GM19238 (cell line): Measurements from ENCODE around the gene NKX1-1.
"Not testable (repeated sequence)": the region's sequence is repeated elsewhere in the genome, so short reads cannot be mapped to it uniquely, and the experiment has no call there.

Experiments
- DNase-seq: peaks from one replicate; pipeline ENCODE4 v3.0.0; 2011; ENCODE audit warnings: low spot score; ENCODE audit not compliant: insufficient read length

NKX1-1 gene

GRCh38 chr4:1375051-1375721 is 31.1 kb downstream of the NKX1-1 start:
- no peak for DNase-seq

DNA sequence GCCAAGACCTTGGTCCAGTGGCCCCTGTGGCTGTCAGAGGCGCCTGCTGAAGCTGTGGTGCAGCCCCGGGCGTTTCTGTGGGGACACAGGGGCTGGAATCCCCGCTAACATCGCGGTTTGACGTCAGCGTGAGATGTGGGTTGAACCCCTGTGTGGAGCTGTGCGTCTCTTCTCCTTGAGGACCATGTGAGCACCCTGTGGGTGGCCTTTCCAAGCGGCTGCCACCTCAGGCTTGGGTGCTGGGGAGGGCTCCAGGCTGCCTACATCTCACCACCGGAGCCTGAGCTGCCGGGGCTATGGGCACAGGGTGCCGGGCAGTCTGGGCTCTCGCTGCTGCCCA is 31.6 kb downstream of the NKX1-1 start:
- no peak for DNase-seq

GRCh38 chr4:1373892-1374705 is 32.1 kb downstream of the NKX1-1 start:
- DNase-seq = no peak

DNA sequence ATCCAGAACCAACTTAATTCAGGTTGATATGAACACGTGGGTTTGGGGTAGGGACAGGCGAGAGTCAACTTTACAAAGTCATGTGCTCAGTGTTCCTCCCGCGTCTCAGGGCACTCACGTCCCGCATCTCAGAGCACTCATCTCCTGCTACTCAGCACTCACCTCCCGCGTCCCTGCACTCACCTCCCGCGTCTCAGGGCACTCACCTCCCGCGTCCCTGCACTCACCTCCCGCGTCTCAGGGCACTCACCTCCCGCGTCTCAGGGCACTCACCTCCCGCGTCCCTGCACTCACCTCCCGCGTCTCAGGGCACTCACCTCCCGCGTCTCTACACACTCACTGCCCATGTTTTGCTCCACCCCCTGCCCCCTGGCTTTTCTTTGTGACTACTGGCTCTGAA is 33.7 kb downstream of the NKX1-1 start:
- DNase-seq = not testable (repeated sequence)

- no peak for DNase-seq
These were observed 34.8 kb downstream of the NKX1-1 start for GRCh38 chr4:1371176-1372165.

- no peak for DNase-seq
These were observed 35.7 kb downstream of the NKX1-1 start for GRCh38 chr4:1370321-1371124.

DNA sequence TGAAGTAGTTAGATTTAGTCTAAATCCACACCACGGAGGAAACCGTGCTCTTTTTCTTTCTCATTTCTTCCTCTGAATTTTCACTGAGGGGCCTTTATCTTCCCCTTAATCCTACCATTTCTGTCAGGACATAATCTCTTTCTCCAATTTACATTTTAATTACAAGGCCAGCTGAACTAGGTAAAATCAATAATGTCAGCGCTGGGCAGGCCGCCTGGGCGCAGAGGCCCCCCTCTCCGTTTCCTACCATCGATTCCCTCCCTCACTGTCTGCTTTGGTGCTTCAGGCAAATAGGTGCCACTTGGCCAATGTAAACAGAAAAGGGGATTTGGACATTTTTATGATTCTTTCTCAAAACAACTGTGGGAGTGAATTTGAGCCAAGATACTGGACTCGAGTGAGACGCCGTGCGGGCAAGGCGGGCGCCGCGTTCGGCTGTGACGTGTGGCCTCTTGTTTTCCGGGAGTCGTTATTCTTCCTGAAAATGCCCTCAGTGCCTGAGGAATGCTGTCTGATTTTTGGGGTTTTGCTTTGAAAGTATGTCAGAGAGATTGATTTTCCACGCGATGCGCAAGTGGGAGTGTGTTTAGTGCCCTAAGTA is 36.7 kb downstream of the NKX1-1 start:
- DNase-seq = no peak

GRCh38 chr4:1369091-1369450 is 37.2 kb downstream of the NKX1-1 start:
- no peak for DNase-seq

DNA sequence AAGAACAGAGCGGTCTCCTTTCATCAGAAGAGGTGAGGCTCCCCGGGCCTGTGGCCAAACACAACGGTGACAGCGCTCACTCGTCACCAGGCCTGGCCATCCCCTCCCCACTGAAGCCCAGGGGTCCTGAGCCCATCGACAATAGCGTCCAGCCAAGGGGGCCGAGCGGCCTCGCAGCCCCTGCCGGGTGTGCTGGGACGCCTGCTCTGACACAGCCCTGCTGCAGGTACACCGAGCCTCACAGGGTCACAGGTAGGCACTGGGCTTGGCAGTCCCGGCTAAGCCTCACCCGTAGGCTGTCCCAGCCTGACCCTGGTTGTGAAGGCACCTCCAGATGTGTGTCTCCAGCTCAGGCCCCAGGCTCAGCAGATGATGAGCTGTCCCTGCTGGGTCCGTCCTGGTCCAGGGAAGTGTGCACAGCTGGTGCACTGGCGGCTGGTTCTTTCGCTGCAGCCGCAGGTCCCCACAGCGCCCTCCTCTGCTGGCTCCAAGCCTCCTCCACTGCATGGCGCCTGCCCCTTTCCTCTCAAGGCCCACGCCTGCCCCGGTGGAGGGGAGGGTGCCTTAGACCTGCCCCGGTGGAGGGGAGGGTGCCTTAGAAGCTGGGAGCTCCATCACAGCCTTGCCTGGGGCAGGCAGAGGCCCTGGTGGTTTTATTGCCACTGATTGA is 37.7 kb downstream of the NKX1-1 start:
- no peak for DNase-seq

GRCh38 chr4:1367936-1368289 is 38.3 kb downstream of the NKX1-1 start:
- no peak for DNase-seq

- DNase-seq = no peak
These were observed 38.9 kb downstream of the NKX1-1 start for GRCh38 chr4:1367230-1367935.

DNA sequence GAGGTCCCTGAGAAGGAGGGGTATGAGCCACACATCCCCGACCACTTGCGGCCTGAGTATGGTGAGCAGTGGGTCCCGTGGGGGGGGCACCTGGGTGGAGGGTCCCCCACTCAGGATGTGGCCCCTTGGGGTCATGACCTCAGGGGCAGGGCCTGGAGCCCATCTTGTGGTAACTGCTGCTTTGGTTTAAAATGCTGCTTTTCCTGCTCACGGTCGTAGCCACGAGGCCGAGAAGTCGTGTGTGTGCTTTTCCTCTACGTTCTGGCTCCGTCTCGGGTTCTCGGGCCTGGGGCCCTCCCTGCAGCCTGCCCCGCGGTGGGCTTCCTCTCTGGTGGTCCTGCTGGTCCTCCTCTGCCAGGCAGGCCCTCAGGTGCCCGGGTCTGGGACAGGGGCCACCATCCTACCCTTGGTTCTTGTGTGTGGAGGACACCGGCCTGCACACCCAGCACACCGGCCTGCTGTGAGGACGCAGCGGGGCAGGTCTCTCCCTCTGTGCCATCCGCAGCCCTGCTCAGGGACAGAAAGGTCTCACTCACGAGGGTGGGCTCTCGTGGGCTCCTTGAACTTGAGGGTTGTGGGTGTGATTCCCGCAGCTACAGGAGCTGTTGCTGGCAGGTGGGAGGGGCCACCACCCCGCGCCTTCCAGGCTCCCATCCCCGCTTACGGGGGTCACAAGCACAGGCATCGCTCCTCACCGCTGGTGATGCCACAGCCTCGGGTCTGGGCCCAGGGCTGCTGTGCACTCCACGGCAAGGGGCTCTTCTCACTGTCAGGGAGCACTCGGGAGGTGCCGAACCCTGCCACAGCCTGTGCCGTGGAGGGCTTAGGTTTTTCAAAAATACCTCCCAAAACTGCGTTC is 39.6 kb downstream of the NKX1-1 start:
- no peak for DNase-seq

- no peak for DNase-seq
These were observed 40.7 kb downstream of the NKX1-1 start for GRCh38 chr4:1365271-1366178.

- DNase-seq = no peak
These were observed 41.5 kb downstream of the NKX1-1 start for GRCh38 chr4:1364748-1365147.

GRCh38 chr4:1364217-1364616 is 42.0 kb downstream of the NKX1-1 start:
- DNase-seq = no peak

- DNase-seq = no peak
These were observed 42.7 kb downstream of the NKX1-1 start for GRCh38 chr4:1363513-1363912.

- no peak for DNase-seq
These were observed 43.7 kb downstream of the NKX1-1 start for GRCh38 chr4:1362521-1362920.

DNA sequence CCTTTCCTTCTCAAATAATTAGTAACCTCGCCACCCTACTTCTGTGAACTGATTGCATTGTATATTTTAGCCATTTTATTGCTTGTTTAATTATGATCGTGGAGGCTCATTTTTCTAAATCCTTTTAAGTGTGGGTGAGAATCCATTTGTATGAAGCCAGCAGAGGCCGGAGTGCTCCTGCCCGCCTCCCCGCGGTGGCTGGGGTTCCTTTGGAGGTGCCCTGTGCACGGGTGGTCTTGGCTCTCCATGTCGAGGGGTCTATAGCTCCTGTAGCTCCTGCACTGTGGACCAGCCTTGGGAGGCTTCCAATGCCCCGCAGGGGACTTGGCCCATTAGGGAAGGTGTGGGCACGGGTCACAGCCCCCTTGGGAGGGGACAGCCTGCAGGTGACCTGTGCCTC is 44.2 kb downstream of the NKX1-1 start:
- no peak for DNase-seq
